ENCODE measurements around the gene RGS12. TPM values are rescaled to one million over a fixed set of nuclear protein-coding genes. Genes with fewer than 3 reads are reported as not detected.

Gene RGS12
- polyA plus RNA-seq (2013, experiment 1 of 2; ENCODE audit: insufficient read length): 16.8 TPM
- polyA plus RNA-seq (2013, experiment 2 of 2; ENCODE audit: insufficient read length): 20.0 TPM

- peak; percentile 92 for DNase-seq
Measured at GRCh38 chr4:3292571-3293400, at the start of gene RGS12. RGS12 (plus strand) TSS chr4:3293021; CDS start chr4:3316171, 23,150 bp downstream.

- DNase-seq: no peak
Measured at GRCh38 chr4:3243136-3243780, 49.6 kb upstream of the RGS12 start.

GRCh38 chr4:3244002-3244401 is 48.8 kb upstream of the RGS12 start:
- no peak for DNase-seq

- no peak for DNase-seq
Measured at GRCh38 chr4:3244747-3245146, 48.1 kb upstream of the RGS12 start.

GRCh38 chr4:3245676-3246075 is 47.1 kb upstream of the RGS12 start:
- no peak for DNase-seq

GRCh38 chr4:3246458-3247398 is 46.1 kb upstream of the RGS12 start:
- DNase-seq: no peak

- DNase-seq: no peak
Measured at GRCh38 chr4:3247399-3248177, 45.2 kb upstream of the RGS12 start.

GRCh38 chr4:3248178-3248480 is 44.7 kb upstream of the RGS12 start:
- DNase-seq: no peak

GRCh38 chr4:3248811-3249661 is 43.8 kb upstream of the RGS12 start, which contains the start of gene MSANTD1:
MSANTD1 (plus strand) TSS chr4:3249159; CDS start chr4:3249223, 64 bp downstream.
- peak; percentile 35 for DNase-seq

GRCh38 chr4:3249711-3250437 is 42.9 kb upstream of the RGS12 start:
- DNase-seq: no peak

GRCh38 chr4:3250438-3250955 is 42.3 kb upstream of the RGS12 start:
- no peak for DNase-seq

- peak; percentile 11 for DNase-seq
Measured at GRCh38 chr4:3250956-3251690, 41.7 kb upstream of the RGS12 start.

- DNase-seq: no peak
Measured at GRCh38 chr4:3251691-3252479, 40.9 kb upstream of the RGS12 start.

- DNase-seq: no peak
Measured at GRCh38 chr4:3252480-3252828, 40.4 kb upstream of the RGS12 start.

- DNase-seq: no peak
Measured at GRCh38 chr4:3252831-3253641, 39.8 kb upstream of the RGS12 start.

- DNase-seq: no peak
Measured at GRCh38 chr4:3253808-3254207, 39.0 kb upstream of the RGS12 start.

GRCh38 chr4:3254302-3255131 is 38.3 kb upstream of the RGS12 start:
- no peak for DNase-seq
